Natural killer cell treated with Interleukin-12 subunit alpha and Interleukin-12 subunit beta and Interleukin-15 and Interleukin-18, amount 100 ng/mL, for 72 hours (primary cell): ENCODE results near the gene SYCE3. TPM values are rescaled to one million over a fixed set of nuclear protein-coding genes. Genes with fewer than 3 reads are reported as not detected.

Experiments used
- ATAC-seq, 2 donors: fragments of 150-1000 bp; cut with Tn5 transposase in 1 of 2; sonication (Bioruptor Pico), chemical (Tn5 transposase) in 1 of 2; 2 replicates each; pipeline ENCODE4 v1.10.0; 2021
- DNase-seq: peaks from one replicate; pipeline ENCODE4 v3.0.0; 2022; ENCODE audit warnings: low spot score
- H3K27ac Mint-ChIP-seq, 2 donors: 1 replicate in 1 of 2; 2 replicates in 1 of 2; pipeline ENCODE4 v1.8.0; 2022; ENCODE audit warnings: mixed read lengths in 2 of 2, mild to moderate bottlenecking in 1 of 2, moderate library complexity in 1 of 2
- H3K27me3 Mint-ChIP-seq, 2 donors: 1 replicate in 1 of 2; 2 replicates in 1 of 2; pipeline ENCODE4 v1.8.0; 2022; ENCODE audit warnings: mixed read lengths in 2 of 2
- H3K36me3 Mint-ChIP-seq: one replicate; pipeline ENCODE4 v1.8.0; 2022; ENCODE audit warnings: mixed read lengths
- H3K4me1 Mint-ChIP-seq, 2 donors: 1 replicate in 1 of 2; 2 replicates in 1 of 2; pipeline ENCODE4 v1.8.0; 2022; ENCODE audit warnings: low read depth in 2 of 2, mixed read lengths in 2 of 2, mild to moderate bottlenecking in 1 of 2
- H3K4me3 Mint-ChIP-seq: one replicate; pipeline ENCODE4 v1.8.0; 2022; ENCODE audit warnings: mixed read lengths
- H3K9me3 Mint-ChIP-seq: 2 replicates; pipeline ENCODE4 v1.8.0; 2022; ENCODE audit warnings: mixed read lengths
- total RNA-seq, 2 donors: library from RNA; stranded (reverse); gene quantifications; one replicate each; pipeline ENCODE4 v1.2.3, GENCODE V29; 2022

SYCE3 gene
- total RNA-seq, 2 donors from 2014 or later = not detected

- ATAC-seq (no peak), DNase-seq (peak; percentile 28)
- Mint-ChIP-seq H3K27me3 (no peaks in the 10 kb centered on the region), H3K36me3 (no peaks in the 10 kb centered on the region), H3K9me3 (no peaks in the 10 kb centered on the region), H3K27ac (no peak overlapping the region), H3K4me3 (peak overlapping the region; percentile 20), H3K4me1 (peaks cover 5 to 11% of the 10 kb centered on the region in 2 donors)
Measured at GRCh38 chr22:50585238-50585637, 22.5 kb upstream of the SYCE3 start.

- H3K4me1 Mint-ChIP-seq = peaks cover 11 to 17% of the 10 kb centered on the region in 2 donors
- ATAC-seq = no peak
- no peak overlapping the region for H3K27ac Mint-ChIP-seq
- no peaks in the 10 kb centered on the region for H3K36me3 Mint-ChIP-seq
- DNase-seq = peak; percentile 31
- H3K27me3 Mint-ChIP-seq = no peaks in the 10 kb centered on the region
- H3K4me3 Mint-ChIP-seq = peak overlapping the region; percentile 83
- no peaks in the 10 kb centered on the region for H3K9me3 Mint-ChIP-seq
Measured at GRCh38 chr22:50584106-50585096, 21.7 kb upstream of the SYCE3 start.

DNA sequence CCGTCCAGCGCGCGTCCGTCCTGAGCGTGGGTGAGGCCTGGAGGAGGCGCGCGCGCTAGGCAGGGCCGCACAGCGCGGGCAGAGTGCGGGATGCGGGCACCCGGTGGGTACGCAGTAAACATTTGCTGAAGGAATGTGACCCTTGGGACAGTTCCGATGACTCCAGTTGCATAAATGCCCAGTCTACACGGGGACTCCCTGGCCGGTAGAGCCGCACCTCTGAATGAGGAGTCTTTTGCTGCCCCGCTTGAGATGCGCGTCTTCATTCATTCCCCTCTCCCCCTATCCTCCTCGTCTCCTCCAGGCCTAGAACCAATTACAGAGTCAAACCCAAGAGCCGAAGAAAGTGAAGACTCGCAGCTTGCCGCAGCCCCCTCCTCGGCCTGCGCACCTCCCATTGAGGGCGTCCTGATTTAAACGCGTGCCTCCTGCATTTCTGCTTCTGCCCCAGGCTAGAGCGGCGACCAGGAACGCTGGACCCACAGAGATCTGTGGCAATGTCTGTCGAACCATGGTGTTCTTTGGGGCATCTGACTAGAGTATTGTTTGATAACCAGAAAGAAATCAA, 20.7 kb upstream of the SYCE3 start:
- H3K9me3 Mint-ChIP-seq = no peaks in the 10 kb centered on the region
- DNase-seq = peak; percentile 55

GRCh38 chr22:50582493-50583293, 20.0 kb upstream of the SYCE3 start, which contains the start of gene CHKB:
TSS of gene CHKB (minus strand) at chr22:50582849. CDS start at chr22:50582781, 68 bp downstream.
- Mint-ChIP-seq H3K27me3 (no peaks in the 10 kb centered on the region), H3K36me3 (no peaks in the 10 kb centered on the region), H3K4me3 (peak within 1 kb of the TSS; percentile 83), H3K27ac (peak within 1 kb of the TSS; percentile 78 to 88), H3K9me3 (no peaks in the 10 kb centered on the region), H3K4me1 (peaks cover 11 to 17% of the 10 kb centered on the region in 2 donors)
- DNase-seq = peak; percentile 100
- peak; percentile 96 to 97 for ATAC-seq

More for the DNA sequence above, 20.7 kb upstream of the SYCE3 start:
- peak in 1 of 2 donors; percentile 21 for ATAC-seq
- Mint-ChIP-seq H3K27me3 (no peaks in the 10 kb centered on the region), H3K27ac (peak overlapping the region; percentile 78 to 88), H3K4me1 (peaks cover 11 to 17% of the 10 kb centered on the region in 2 donors), H3K36me3 (no peaks in the 10 kb centered on the region), H3K4me3 (peak overlapping the region; percentile 83)

DNA sequence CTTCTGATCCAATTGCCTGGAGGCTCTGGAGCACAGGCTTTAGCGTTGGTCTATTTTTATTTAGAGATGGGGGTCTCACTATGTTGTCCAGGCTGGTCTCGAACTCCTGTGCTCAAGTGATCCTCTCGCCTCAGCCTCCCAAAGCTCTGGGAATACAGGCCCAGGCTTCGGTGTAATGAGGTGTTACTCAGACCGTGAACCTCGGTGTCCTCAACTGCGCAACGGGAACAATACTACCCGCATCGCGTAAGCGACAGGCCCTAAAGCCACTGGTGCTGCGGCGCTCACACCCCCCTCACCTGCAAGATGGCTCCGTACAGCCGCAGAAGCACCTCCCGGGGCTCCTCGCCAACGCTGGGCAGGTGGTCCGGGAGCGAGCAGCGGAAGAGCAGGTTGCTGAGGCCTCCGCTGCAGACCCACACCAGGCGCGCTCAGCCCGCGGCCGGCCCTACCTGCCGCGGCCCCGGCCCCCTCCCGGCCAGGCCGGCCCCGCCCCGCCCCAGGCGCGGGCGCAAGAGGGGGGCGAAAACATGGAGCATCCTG, 19.3 kb upstream of the SYCE3 start:
- ATAC-seq = peak in 1 of 2 donors; percentile 0
- Mint-ChIP-seq H3K4me3 (peak overlapping the region; percentile 83), H3K9me3 (no peaks in the 10 kb centered on the region), H3K27me3 (no peaks in the 10 kb centered on the region), H3K27ac (peak overlapping the region; percentile 78 to 88), H3K4me1 (peaks cover 11 to 21% of the 10 kb centered on the region in 2 donors), H3K36me3 (no peaks in the 10 kb centered on the region)
- DNase-seq = peak; percentile 66

GRCh38 chr22:50581031-50581949, 18.6 kb upstream of the SYCE3 start:
- Mint-ChIP-seq H3K27ac (peak overlapping the region; percentile 78 to 88), H3K4me3 (peak overlapping the region; percentile 83), H3K4me1 (peaks cover 11 to 21% of the 10 kb centered on the region in 2 donors), H3K27me3 (no peaks in the 10 kb centered on the region), H3K9me3 (no peaks in the 10 kb centered on the region), H3K36me3 (no peaks in the 10 kb centered on the region)
- ATAC-seq = no peak
- DNase-seq = peak; percentile 50

DNA sequence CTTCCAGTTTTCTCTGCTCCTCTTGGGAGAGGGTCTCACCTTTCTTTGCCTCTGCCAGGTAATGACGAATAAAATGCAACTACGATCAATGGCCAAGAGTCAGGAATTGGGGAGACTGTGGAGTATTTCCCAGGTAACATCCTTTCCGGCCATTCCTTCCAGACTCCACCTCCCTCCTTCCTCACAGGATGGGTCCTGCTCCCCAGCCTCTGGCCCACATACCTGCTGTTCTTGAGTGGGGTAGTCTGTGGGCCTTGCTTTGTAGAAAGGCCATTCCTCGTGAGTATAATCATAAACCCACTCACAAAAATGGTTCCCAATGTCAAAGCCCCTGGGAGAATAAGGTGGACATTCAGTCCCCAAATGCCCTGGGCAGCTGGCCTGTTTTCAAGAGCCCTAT, 17.0 kb upstream of the SYCE3 start:
- Mint-ChIP-seq H3K36me3 (no peaks in the 10 kb centered on the region), H3K27ac (peak overlapping the region; percentile 23 to 67), H3K9me3 (no peaks in the 10 kb centered on the region), H3K4me1 (peaks cover 11 to 20% of the 10 kb centered on the region in 2 donors), H3K27me3 (no peaks in the 10 kb centered on the region), H3K4me3 (no peak overlapping the region)
- DNase-seq = no peak
- no peak for ATAC-seq

DNA sequence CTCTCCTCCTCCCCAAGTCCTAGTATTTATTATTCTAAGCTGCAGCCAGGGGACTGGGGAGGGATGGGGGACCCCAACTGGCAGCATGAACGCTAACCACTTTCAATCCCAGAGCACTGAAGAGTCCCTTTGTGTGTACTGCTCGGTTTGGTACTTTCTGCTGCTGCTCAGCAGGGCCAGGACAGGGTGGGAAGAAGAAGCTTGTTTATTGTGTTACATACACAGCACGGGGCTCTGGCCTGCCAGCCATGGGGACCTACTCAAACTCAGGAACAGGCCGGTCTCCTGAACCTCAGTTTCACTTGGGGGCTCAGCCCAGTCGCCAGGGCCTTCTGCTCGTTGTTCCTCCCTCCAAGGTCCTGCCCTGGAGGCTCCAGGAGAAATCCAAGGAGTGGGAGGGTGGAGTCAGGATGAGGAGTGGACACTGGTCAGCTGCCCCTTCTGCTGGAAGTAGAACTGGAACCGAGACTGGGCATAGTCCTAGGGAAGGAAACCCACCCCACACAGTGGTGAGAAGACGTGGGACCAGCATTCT, 16.1 kb upstream of the SYCE3 start:
- H3K4me1 Mint-ChIP-seq = peaks cover 11 to 20% of the 10 kb centered on the region in 2 donors
- no peak for ATAC-seq
- H3K27me3 Mint-ChIP-seq = no peaks in the 10 kb centered on the region
- no peak overlapping the region for H3K27ac Mint-ChIP-seq
- H3K4me3 Mint-ChIP-seq = no peak overlapping the region
- no peaks in the 10 kb centered on the region for H3K36me3 Mint-ChIP-seq
- H3K9me3 Mint-ChIP-seq = no peaks in the 10 kb centered on the region
- no peak for DNase-seq

- H3K36me3 Mint-ChIP-seq = no peaks in the 10 kb centered on the region
- DNase-seq (peak; percentile 60), ATAC-seq (no peak)
- H3K4me1 Mint-ChIP-seq = peaks cover 7 to 16% of the 10 kb centered on the region in 2 donors
- H3K27me3 Mint-ChIP-seq = no peaks in the 10 kb centered on the region
- no peak within 1 kb of the TSS for H3K27ac Mint-ChIP-seq
- no peak within 1 kb of the TSS for H3K4me3 Mint-ChIP-seq
- no peaks in the 10 kb centered on the region for H3K9me3 Mint-ChIP-seq
Measured at GRCh38 chr22:50577987-50578775, 15.5 kb upstream of the SYCE3 start, which contains the start of gene CPT1B. TSS of gene CPT1B (minus strand) at chr22:50578427. CDS start at chr22:50577915, 512 bp downstream.

DNA sequence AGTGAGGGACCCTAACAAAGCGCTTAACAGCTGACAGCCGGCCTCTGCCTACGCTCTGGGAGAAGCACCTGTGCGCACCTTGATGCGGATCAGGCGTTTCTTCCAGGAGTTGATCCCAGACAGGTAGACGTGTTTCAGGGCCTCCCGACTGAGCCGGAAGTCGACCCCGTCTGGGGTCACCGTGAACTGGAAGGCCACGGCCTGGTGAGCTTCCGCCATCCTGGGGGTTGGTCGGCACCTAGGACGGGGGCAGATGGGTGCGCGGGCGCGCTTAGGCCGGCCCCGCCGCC, 14.9 kb upstream of the SYCE3 start:
- ATAC-seq (no peak), DNase-seq (no peak)
- Mint-ChIP-seq H3K4me3 (no peak overlapping the region), H3K27me3 (no peaks in the 10 kb centered on the region), H3K9me3 (no peaks in the 10 kb centered on the region), H3K36me3 (no peaks in the 10 kb centered on the region), H3K27ac (no peak overlapping the region), H3K4me1 (peaks cover 7 to 16% of the 10 kb centered on the region in 2 donors)

DNA sequence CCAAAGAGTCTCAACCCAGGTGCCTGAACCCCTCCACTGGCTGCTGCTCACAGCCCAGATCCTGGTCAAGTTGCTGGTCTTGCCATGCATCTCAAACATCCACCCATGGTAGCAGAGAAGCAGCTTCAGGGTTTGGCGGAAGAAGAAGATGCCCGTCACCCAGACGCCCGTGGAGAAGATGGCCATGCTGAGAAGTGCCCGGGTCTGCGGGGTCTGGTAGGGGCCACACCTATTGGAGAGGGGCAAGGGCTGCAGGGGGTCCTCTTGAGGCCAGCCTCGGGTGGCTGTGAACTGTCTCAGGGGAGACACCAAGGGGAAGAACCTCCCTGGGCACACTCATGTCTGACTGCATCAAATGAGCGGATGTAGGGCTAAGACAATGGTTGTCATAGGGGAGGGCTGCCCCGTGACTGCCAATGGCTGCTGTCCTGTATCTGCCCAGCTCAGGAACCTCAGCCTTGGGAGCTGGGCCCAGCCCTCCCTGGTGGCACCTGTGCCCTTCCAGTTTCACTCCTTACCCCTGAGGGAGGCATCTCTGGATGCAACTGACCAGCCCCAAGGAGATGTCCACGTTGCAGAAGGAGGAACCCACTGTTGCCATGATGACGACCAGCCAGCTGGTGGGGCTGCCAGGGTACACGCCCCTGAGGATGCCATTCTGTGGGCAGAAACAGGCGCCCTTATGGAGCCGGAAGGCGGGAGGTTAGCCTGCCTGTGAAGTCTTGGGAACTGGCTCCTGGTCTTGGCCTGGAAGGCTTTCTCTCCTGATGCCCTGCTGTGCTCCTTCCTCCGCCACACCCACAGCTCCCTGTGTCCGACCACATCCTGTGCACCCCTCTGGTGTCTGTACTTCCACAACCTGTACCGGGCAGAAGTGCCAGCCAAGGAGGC, 14.3 kb upstream of the SYCE3 start:
- Mint-ChIP-seq H3K27ac (no peak overlapping the region), H3K36me3 (no peaks in the 10 kb centered on the region), H3K4me3 (no peak overlapping the region), H3K9me3 (no peaks in the 10 kb centered on the region), H3K27me3 (no peaks in the 10 kb centered on the region), H3K4me1 (peaks cover 7 to 16% of the 10 kb centered on the region in 2 donors)
- ATAC-seq (no peak), DNase-seq (no peak)
